ENCODE data around the gene LARP4.

DNA sequence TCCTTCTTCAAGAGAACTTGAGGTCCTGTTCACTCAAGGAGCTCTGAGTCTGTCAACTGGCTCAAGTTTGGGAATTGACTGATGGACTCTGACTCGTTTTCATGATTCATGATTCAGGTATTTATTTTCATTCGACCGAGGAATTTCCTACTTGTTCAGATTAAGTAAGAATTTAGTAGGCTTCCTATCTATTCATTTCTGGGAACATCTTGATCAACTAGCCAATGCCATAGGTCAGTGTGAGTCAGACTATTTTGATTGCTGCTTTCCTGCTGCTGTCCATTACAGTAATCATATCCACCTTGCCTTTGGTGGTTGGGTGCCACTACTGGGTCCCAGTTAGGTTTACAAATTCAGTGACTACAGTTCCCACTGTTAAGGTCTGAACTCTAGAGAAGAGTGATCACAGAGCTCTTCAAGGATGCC lies 10.4 kb upstream of the LARP4 start:
- TF ChIP-seq, protein P1, sequence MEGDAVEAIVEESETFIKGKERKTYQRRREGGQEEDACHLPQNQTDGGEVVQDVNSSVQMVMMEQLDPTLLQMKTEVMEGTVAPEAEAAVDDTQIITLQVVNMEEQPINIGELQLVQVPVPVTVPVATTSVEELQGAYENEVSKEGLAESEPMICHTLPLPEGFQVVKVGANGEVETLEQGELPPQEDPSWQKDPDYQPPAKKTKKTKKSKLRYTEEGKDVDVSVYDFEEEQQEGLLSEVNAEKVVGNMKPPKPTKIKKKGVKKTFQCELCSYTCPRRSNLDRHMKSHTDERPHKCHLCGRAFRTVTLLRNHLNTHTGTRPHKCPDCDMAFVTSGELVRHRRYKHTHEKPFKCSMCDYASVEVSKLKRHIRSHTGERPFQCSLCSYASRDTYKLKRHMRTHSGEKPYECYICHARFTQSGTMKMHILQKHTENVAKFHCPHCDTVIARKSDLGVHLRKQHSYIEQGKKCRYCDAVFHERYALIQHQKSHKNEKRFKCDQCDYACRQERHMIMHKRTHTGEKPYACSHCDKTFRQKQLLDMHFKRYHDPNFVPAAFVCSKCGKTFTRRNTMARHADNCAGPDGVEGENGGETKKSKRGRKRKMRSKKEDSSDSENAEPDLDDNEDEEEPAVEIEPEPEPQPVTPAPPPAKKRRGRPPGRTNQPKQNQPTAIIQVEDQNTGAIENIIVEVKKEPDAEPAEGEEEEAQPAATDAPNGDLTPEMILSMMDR (IDR thresholded peaks at IDR 0.05), result no peak
- no peak for TF ChIP-seq POLR2A (IDR thresholded peaks at IDR 0.05)
